Measurements from ENCODE around the gene FGD1.

FGD1 gene

DNA sequence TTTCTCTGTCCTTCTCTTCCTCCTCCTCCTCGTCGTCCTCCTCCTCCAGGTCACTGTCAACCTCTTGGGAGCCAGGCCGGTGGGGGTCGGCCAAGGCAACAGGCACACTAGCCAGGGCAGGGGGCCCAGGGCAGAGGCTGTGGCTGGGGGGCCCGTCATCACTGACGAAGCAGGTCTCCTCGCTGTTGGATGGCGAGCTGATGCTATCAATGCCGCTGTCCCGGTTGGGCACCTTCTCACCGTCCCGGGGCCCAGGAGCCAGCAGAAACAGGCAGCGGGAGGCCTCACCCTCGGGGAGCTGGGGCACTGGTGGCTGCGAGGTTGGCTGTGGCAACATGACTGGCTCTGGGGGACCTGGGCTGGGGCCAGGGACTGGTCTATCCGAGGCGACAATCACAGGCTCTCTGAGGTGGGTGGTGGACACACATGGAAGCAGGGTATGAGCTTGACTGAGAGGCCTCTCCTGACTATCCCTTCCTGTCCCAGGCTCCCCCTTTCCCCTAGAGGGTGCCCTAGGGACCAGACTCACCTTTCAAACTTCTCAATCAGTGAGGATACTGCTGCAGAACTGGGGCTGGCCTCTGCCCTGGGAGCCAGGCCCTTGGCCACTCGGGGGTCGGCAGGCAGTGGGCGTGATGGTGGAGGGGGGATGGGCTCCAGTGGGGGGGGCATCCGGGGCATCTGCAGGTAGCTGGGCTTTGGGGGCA lies 25.8 kb downstream of the FGD1 start:
- peaks cover 26% of the 10 kb centered on the region; the same call in 1 of the 2 replicates for H3K9me3 ChIP-seq (ENCODE audit: control insufficient read depth, insufficient read depth, low read depth, low read length)
- no peak overlapping the region for H3K4me3 ChIP-seq (ENCODE audit: low read depth, low read length)
- H3K36me3 ChIP-seq (ENCODE audit: control insufficient read depth, insufficient read depth, low read length), result peaks cover 54% of the 10 kb centered on the region
- no peak overlapping the region for H3K27ac ChIP-seq (ENCODE audit: low read depth, low read length)
- H3K4me1 ChIP-seq (ENCODE audit: control insufficient read depth, insufficient read depth, low read length), result no peaks in the 10 kb centered on the region
- H3K27me3 ChIP-seq (ENCODE audit: control insufficient read depth, insufficient read depth, low read length), result no peaks in the 10 kb centered on the region
- H3K9ac ChIP-seq (ENCODE audit: low read length), result no peak overlapping the region

DNA sequence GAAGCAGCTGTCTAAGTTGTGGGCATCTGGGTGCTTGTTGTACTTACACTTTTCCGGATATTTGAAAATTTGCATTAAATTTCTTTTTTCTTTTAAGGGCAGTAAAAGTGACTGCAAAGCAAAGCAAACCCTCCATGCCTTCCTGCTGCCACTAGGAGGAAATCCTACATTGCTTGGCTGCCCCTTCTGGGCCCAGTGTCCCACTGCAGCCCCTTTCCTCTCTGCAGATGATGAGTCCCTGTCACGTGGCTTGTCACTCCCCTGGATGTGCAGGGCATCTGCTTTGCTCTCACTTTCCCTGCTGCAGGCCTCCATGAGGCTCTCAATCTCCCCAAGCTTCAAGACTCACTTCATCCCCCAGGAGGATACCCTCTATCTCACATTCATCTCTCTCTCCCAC lies 43.1 kb downstream of the FGD1 start:
- Histone ChIP-seq H3K9ac (ENCODE audit: low read length) (no peak overlapping the region), H3K4me1 (ENCODE audit: control insufficient read depth, insufficient read depth, low read length) (no peaks in the 10 kb centered on the region), H3K9me3 (ENCODE audit: control insufficient read depth, insufficient read depth, low read depth, low read length) (peaks cover 7% of the 10 kb centered on the region; the same call in 1 of the 2 replicates), H3K36me3 (ENCODE audit: control insufficient read depth, insufficient read depth, low read length) (peaks cover 61% of the 10 kb centered on the region), H3K27ac (ENCODE audit: low read depth, low read length) (no peak overlapping the region), H3K4me3 (ENCODE audit: low read depth, low read length) (no peak overlapping the region), H3K27me3 (ENCODE audit: control insufficient read depth, insufficient read depth, low read length) (no peaks in the 10 kb centered on the region)

DNA sequence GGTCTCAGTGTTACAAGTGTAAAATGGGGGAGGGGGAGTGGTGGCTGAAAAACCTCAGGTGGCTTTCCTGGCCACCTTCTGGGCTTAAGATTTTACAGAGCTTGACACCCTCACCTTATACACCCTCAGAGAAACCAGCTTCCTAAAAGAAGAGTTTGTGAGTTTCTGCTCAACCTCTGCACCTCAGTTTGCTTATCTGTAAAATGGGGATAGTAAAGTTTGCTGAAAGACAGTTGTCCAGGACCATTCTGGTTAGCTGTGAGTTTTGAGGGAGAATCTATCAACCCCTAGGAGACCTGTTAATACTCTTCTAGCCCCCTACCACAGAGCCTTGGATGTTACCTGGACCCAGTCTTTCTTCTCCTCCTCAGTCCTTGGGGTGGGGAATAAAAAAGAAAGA lies 46.1 kb downstream of the FGD1 start:
- H3K4me3 ChIP-seq (ENCODE audit: low read depth, low read length), result no peak overlapping the region
- H3K27me3 ChIP-seq (ENCODE audit: control insufficient read depth, insufficient read depth, low read length), result no peaks in the 10 kb centered on the region
- peaks cover 7% of the 10 kb centered on the region; the same call in 1 of the 2 replicates for H3K4me1 ChIP-seq (ENCODE audit: control insufficient read depth, insufficient read depth, low read length)
- H3K9ac ChIP-seq (ENCODE audit: low read length), result no peak overlapping the region
- peaks cover 56% of the 10 kb centered on the region for H3K36me3 ChIP-seq (ENCODE audit: control insufficient read depth, insufficient read depth, low read length)
- no peak overlapping the region for H3K27ac ChIP-seq (ENCODE audit: low read depth, low read length)
- peaks cover 7% of the 10 kb centered on the region; the same call in 1 of the 2 replicates for H3K9me3 ChIP-seq (ENCODE audit: control insufficient read depth, insufficient read depth, low read depth, low read length)

DNA sequence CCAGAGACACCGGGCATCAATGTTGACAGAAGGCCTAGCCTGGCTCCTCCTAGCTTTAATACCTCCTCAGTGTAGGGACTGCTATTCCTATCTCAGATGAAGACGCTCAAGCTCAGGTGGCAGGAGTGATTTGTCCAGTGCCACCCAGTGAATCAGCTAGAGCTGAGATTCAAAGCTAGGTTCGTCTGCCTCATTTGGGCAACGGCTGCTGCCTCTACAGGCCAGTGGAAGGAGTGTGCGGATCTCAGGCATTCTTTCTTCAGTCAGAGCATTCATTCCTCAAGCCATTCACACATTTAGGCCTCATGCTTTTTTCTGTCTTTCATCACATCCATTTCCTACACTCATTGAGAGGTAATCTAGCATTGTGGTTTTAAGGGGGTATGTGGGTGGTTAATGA lies 48.6 kb downstream of the FGD1 start:
- H3K27me3 ChIP-seq (ENCODE audit: control insufficient read depth, insufficient read depth, low read length), result no peaks in the 10 kb centered on the region
- H3K36me3 ChIP-seq (ENCODE audit: control insufficient read depth, insufficient read depth, low read length), result peaks cover 65% of the 10 kb centered on the region
- no peak overlapping the region for H3K4me3 ChIP-seq (ENCODE audit: low read depth, low read length)
- peaks cover 7% of the 10 kb centered on the region; the same call in 1 of the 2 replicates for H3K4me1 ChIP-seq (ENCODE audit: control insufficient read depth, insufficient read depth, low read length)
- no peak overlapping the region for H3K9ac ChIP-seq (ENCODE audit: low read length)
- H3K9me3 ChIP-seq (ENCODE audit: control insufficient read depth, insufficient read depth, low read depth, low read length), result peaks cover 2% of the 10 kb centered on the region; the same call in 1 of the 2 replicates
- no peak overlapping the region for H3K27ac ChIP-seq (ENCODE audit: low read depth, low read length)

DNA sequence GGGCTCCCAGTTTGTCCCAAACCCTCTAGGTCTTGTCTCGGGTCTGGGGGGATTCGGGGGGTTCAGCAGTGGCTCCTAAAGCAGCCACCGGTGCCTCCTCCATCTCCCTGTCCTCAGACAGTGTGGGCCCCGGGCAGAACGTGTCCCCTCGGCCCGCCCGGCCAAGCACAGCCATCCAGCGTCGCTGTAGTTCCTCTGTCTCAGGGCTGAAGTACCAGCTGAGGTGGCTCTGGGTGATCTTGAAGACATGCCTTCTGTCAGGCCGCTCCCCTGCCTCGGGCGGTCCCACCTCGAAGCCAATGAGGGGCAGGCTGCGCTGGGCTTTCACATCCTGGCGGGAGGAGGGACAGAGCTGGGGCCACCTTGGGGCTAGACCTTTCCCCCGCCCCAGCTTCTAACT lies 50.0 kb downstream of the FGD1 start:
- Histone ChIP-seq H3K27ac (ENCODE audit: low read depth, low read length) (no peak overlapping the region), H3K4me1 (ENCODE audit: control insufficient read depth, insufficient read depth, low read length) (peaks cover 7% of the 10 kb centered on the region; the same call in 1 of the 2 replicates), H3K9me3 (ENCODE audit: control insufficient read depth, insufficient read depth, low read depth, low read length) (peaks cover 2% of the 10 kb centered on the region; the same call in 1 of the 2 replicates), H3K36me3 (ENCODE audit: control insufficient read depth, insufficient read depth, low read length) (peaks cover 64% of the 10 kb centered on the region), H3K9ac (ENCODE audit: low read length) (no peak overlapping the region), H3K4me3 (ENCODE audit: low read depth, low read length) (no peak overlapping the region), H3K27me3 (ENCODE audit: control insufficient read depth, insufficient read depth, low read length) (no peaks in the 10 kb centered on the region)

DNA sequence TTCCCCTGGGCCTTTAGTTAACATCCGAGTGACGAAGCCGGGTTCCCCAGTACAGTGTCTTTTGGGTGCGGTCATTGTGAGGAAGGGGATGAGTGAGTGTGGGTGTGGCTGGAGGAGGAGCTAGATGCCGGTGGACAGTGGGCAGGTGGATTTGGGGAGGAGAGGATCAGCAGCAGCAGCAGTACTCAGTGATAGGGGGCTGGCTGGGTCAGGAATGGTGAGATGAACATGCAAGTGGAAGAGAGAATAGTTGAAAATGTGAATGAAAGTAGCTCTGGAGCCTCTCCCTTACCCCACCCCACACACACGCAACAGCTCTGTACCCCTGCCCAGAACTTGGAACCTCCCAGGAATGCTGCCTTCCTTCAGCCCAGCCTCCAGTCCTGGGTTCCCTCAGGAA lies 51.3 kb downstream of the FGD1 start:
- Histone ChIP-seq H3K9ac (ENCODE audit: low read length) (no peak overlapping the region), H3K27ac (ENCODE audit: low read depth, low read length) (no peak overlapping the region), H3K9me3 (ENCODE audit: control insufficient read depth, insufficient read depth, low read depth, low read length) (peaks cover 2% of the 10 kb centered on the region; the same call in 1 of the 2 replicates), H3K4me3 (ENCODE audit: low read depth, low read length) (no peak overlapping the region), H3K27me3 (ENCODE audit: control insufficient read depth, insufficient read depth, low read length) (no peaks in the 10 kb centered on the region), H3K4me1 (ENCODE audit: control insufficient read depth, insufficient read depth, low read length) (peaks cover 7% of the 10 kb centered on the region; the same call in 1 of the 2 replicates), H3K36me3 (ENCODE audit: control insufficient read depth, insufficient read depth, low read length) (peaks cover 56% of the 10 kb centered on the region)

DNA sequence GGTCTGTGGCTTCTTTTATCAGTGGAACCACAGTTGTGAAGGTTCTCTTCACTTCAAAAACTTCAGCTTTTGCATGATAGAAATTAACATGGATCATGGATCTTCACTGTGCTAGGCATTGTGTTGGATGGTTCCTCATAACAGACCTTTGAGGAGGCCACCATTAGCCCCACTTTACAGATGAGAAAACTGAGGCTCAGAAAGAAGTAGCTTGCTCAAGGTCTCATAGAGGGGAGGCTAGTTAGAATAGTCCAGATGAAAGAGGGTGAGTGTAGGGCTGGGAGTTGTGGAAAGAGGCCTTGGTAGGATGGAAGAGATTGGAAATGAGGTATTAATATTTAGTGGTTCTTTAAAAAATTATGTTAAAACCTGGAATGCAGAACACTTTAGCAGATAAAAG lies 53.2 kb downstream of the FGD1 start:
- Histone ChIP-seq H3K9me3 (ENCODE audit: control insufficient read depth, insufficient read depth, low read depth, low read length) (peaks cover 2% of the 10 kb centered on the region; the same call in 1 of the 2 replicates), H3K27me3 (ENCODE audit: control insufficient read depth, insufficient read depth, low read length) (no peaks in the 10 kb centered on the region), H3K4me1 (ENCODE audit: control insufficient read depth, insufficient read depth, low read length) (peaks cover 7% of the 10 kb centered on the region; the same call in 1 of the 2 replicates), H3K36me3 (ENCODE audit: control insufficient read depth, insufficient read depth, low read length) (peaks cover 41% of the 10 kb centered on the region), H3K4me3 (ENCODE audit: low read depth, low read length) (no peak overlapping the region), H3K9ac (ENCODE audit: low read length) (no peak overlapping the region), H3K27ac (ENCODE audit: low read depth, low read length) (no peak overlapping the region)

DNA sequence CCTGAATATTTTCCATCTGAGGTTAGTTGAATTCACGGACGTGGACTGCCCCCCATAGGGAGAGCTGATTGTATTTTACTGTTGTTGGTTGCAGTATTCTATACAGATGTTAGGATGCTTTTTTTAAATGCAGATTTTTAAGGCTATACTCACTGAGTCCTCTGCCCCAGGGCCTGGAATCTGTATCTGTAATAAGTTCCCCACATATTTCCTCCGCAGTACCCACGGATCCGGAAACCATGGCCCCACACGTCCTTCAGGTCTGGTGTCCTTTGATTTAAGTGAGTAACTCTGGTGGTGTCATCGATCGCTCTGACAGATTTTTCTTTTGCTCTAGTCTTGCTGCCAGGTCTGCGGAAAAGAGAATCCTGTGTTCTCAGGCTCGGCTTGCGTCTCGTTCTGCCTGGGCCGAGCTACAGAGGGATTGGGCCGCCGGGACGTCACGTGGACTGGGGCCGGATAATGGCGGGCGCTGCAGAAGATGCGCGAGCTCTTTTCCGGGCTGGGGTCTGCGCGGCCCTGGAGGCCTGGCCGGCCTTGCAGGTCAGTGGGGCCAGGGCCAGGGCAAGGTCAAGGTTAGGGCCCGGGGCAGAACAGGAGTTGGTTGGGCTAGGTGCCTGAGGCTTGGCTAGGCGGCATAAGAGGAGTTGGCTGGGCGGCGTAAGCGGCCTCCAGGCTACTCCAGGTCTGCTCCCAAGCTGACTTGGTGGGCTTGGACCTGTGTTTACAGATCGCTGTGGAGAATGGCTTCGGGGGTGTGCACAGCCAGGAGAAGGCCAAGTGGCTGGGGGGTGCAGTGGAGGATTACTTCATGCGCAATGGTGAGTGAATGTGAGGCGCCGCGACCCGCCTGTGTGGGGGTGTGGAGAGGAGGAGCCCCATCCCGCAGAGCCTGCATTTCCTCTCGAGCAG lies 55.8 kb downstream of the FGD1 start, which contains the start of gene TSR2:
Gene TSR2, plus strand, starts transcription at position 445 of the 912 bp plus-strand sequence. Its CDS starts 18 bp downstream, at position 463.
- H3K36me3 ChIP-seq (ENCODE audit: control insufficient read depth, insufficient read depth, low read length), result peaks cover 30% of the 10 kb centered on the region
- H3K4me3 ChIP-seq (ENCODE audit: low read depth, low read length), result peak within 1 kb of the TSS; percentile 90
- peak within 1 kb of the TSS; percentile 91 for H3K9ac ChIP-seq (ENCODE audit: low read length)
- H3K27ac ChIP-seq (ENCODE audit: low read depth, low read length), result peak within 1 kb of the TSS; percentile 70; the same call in 1 of the 2 replicates
- no peaks in the 10 kb centered on the region; the same call in 1 of the 2 replicates for H3K9me3 ChIP-seq (ENCODE audit: control insufficient read depth, insufficient read depth, low read depth, low read length)
- H3K4me1 ChIP-seq (ENCODE audit: control insufficient read depth, insufficient read depth, low read length), result no peaks in the 10 kb centered on the region
- H3K27me3 ChIP-seq (ENCODE audit: control insufficient read depth, insufficient read depth, low read length), result no peaks in the 10 kb centered on the region

DNA sequence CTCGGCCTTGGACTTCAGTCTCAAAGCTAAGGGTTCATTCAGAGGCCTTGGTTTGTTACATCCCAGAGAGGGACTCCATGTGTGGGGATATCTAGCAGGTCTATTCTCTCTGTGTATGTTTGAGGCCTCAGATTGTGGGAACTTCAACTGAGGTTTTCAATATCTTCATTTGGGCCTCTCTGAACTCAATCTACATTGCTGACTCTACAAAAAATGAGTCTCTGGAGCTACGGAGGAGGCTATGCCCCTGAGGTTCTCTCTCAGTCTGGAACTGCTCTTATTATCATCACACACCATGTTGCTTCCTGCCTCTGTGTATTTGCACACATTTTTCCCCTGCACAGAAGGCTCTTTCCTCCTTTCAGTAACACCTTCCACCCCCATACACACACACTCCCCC lies 60.9 kb downstream of the FGD1 start:
- Histone ChIP-seq H3K36me3 (ENCODE audit: control insufficient read depth, insufficient read depth, low read length) (no peaks in the 10 kb centered on the region), H3K9ac (ENCODE audit: low read length) (no peak overlapping the region), H3K27ac (ENCODE audit: low read depth, low read length) (no peak overlapping the region)

DNA sequence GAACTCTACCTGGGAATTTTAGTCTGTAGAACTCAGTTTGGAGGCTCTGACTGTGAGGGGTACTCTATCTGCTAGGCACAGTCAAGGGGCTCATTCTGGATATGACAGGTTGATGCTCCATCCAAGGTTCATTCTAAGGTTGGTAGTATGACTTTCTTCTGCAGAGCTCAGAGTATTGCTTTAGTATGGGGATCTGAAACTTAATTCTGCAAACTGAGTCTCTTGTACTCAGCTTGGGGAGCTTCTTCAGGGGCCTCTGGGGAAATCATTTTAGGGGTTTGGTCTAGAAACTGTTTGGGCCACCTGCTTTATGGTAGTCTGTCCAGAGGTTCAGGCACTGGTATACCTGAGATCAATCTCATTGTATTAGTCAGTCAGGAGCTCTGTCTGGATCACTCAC lies 65.5 kb downstream of the FGD1 start:
- Histone ChIP-seq H3K4me3 (ENCODE audit: low read depth, low read length) (no peak overlapping the region), H3K27ac (ENCODE audit: low read depth, low read length) (no peak overlapping the region), H3K9me3 (ENCODE audit: control insufficient read depth, insufficient read depth, low read depth, low read length) (peaks cover 2% of the 10 kb centered on the region; the same call in 1 of the 2 replicates), H3K9ac (ENCODE audit: low read length) (no peak overlapping the region), H3K36me3 (ENCODE audit: control insufficient read depth, insufficient read depth, low read length) (no peaks in the 10 kb centered on the region), H3K4me1 (ENCODE audit: control insufficient read depth, insufficient read depth, low read length) (no peaks in the 10 kb centered on the region), H3K27me3 (ENCODE audit: control insufficient read depth, insufficient read depth, low read length) (no peaks in the 10 kb centered on the region)

More for the DNA sequence above, 60.9 kb downstream of the FGD1 start:
- Histone ChIP-seq H3K27me3 (ENCODE audit: control insufficient read depth, insufficient read depth, low read length) (no peaks in the 10 kb centered on the region), H3K4me1 (ENCODE audit: control insufficient read depth, insufficient read depth, low read length) (no peaks in the 10 kb centered on the region), H3K9me3 (ENCODE audit: control insufficient read depth, insufficient read depth, low read depth, low read length) (no peaks in the 10 kb centered on the region; the same call in 1 of the 2 replicates), H3K4me3 (ENCODE audit: low read depth, low read length) (no peak overlapping the region)

Data from HUES6 (cell line).